ENCODE data around the gene COPE. TPM values are rescaled to one million over a fixed set of nuclear protein-coding genes. Genes with fewer than 3 reads are reported as not detected.

COPE gene
- total and polyA plus RNA-seq, 2 of the 8 experiments (the other 6 are each of a cell fraction or from before 2014, with no cell fraction given) = 178 to 356 TPM

DNA sequence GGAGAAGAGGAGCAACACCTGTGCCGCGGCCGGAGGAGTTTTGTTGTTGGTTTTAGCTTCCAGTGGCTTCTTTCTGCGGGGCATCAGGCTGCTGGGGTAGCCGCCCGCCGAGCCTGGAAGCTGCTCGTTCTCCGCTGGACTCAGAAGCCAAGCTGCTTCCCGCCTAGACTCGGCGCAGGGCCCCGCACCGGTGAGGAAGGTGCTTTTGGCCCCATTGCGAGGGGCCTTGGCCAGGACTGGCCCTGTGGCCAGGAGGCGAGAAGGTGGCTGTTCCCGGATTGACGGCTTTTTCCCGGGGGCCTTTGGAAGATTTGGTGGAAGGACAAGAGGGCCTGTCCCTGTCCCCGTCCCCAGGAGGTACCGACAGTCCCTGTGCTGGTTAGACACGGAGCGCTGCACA, 52.0 kb downstream of the COPE start (continued):
- TF ChIP-seq, protein P1, sequence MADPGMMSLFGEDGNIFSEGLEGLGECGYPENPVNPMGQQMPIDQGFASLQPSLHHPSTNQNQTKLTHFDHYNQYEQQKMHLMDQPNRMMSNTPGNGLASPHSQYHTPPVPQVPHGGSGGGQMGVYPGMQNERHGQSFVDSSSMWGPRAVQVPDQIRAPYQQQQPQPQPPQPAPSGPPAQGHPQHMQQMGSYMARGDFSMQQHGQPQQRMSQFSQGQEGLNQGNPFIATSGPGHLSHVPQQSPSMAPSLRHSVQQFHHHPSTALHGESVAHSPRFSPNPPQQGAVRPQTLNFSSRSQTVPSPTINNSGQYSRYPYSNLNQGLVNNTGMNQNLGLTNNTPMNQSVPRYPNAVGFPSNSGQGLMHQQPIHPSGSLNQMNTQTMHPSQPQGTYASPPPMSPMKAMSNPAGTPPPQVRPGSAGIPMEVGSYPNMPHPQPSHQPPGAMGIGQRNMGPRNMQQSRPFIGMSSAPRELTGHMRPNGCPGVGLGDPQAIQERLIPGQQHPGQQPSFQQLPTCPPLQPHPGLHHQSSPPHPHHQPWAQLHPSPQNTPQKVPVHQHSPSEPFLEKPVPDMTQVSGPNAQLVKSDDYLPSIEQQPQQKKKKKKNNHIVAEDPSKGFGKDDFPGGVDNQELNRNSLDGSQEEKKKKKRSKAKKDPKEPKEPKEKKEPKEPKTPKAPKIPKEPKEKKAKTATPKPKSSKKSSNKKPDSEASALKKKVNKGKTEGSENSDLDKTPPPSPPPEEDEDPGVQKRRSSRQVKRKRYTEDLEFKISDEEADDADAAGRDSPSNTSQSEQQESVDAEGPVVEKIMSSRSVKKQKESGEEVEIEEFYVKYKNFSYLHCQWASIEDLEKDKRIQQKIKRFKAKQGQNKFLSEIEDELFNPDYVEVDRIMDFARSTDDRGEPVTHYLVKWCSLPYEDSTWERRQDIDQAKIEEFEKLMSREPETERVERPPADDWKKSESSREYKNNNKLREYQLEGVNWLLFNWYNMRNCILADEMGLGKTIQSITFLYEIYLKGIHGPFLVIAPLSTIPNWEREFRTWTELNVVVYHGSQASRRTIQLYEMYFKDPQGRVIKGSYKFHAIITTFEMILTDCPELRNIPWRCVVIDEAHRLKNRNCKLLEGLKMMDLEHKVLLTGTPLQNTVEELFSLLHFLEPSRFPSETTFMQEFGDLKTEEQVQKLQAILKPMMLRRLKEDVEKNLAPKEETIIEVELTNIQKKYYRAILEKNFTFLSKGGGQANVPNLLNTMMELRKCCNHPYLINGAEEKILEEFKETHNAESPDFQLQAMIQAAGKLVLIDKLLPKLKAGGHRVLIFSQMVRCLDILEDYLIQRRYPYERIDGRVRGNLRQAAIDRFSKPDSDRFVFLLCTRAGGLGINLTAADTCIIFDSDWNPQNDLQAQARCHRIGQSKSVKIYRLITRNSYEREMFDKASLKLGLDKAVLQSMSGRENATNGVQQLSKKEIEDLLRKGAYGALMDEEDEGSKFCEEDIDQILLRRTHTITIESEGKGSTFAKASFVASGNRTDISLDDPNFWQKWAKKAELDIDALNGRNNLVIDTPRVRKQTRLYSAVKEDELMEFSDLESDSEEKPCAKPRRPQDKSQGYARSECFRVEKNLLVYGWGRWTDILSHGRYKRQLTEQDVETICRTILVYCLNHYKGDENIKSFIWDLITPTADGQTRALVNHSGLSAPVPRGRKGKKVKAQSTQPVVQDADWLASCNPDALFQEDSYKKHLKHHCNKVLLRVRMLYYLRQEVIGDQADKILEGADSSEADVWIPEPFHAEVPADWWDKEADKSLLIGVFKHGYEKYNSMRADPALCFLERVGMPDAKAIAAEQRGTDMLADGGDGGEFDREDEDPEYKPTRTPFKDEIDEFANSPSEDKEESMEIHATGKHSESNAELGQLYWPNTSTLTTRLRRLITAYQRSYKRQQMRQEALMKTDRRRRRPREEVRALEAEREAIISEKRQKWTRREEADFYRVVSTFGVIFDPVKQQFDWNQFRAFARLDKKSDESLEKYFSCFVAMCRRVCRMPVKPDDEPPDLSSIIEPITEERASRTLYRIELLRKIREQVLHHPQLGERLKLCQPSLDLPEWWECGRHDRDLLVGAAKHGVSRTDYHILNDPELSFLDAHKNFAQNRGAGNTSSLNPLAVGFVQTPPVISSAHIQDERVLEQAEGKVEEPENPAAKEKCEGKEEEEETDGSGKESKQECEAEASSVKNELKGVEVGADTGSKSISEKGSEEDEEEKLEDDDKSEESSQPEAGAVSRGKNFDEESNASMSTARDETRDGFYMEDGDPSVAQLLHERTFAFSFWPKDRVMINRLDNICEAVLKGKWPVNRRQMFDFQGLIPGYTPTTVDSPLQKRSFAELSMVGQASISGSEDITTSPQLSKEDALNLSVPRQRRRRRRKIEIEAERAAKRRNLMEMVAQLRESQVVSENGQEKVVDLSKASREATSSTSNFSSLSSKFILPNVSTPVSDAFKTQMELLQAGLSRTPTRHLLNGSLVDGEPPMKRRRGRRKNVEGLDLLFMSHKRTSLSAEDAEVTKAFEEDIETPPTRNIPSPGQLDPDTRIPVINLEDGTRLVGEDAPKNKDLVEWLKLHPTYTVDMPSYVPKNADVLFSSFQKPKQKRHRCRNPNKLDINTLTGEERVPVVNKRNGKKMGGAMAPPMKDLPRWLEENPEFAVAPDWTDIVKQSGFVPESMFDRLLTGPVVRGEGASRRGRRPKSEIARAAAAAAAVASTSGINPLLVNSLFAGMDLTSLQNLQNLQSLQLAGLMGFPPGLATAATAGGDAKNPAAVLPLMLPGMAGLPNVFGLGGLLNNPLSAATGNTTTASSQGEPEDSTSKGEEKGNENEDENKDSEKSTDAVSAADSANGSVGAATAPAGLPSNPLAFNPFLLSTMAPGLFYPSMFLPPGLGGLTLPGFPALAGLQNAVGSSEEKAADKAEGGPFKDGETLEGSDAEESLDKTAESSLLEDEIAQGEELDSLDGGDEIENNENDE (IDR thresholded peaks at IDR 0.05; ENCODE audit: insufficient replicate concordance, low read length) = no peak
- TF ChIP-seq NRF1 (IDR thresholded peaks at IDR 0.05; ENCODE audit: low read depth, low read length) = no peak
- TF ChIP-seq, protein P2, sequence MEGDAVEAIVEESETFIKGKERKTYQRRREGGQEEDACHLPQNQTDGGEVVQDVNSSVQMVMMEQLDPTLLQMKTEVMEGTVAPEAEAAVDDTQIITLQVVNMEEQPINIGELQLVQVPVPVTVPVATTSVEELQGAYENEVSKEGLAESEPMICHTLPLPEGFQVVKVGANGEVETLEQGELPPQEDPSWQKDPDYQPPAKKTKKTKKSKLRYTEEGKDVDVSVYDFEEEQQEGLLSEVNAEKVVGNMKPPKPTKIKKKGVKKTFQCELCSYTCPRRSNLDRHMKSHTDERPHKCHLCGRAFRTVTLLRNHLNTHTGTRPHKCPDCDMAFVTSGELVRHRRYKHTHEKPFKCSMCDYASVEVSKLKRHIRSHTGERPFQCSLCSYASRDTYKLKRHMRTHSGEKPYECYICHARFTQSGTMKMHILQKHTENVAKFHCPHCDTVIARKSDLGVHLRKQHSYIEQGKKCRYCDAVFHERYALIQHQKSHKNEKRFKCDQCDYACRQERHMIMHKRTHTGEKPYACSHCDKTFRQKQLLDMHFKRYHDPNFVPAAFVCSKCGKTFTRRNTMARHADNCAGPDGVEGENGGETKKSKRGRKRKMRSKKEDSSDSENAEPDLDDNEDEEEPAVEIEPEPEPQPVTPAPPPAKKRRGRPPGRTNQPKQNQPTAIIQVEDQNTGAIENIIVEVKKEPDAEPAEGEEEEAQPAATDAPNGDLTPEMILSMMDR (IDR thresholded peaks at IDR 0.05; ENCODE audit: control extremely low read depth in 1 of 3, insufficient read depth in 1 of 3, low read depth in 1 of 3, low read length in 3 of 3) = no peak
- no peak for TF ChIP-seq EP300 (IDR thresholded peaks at IDR 0.05; ENCODE audit: borderline replicate concordance in 1 of 2, low read depth in 2 of 2, low read length in 2 of 2)
- no peak for TF ChIP-seq GTF2F1 (IDR thresholded peaks at IDR 0.05; ENCODE audit: borderline replicate concordance, low read depth, low read length)
- no peak for TF ChIP-seq SIX5 (IDR thresholded peaks at IDR 0.05; ENCODE audit: low read depth, low read length)
- TF ChIP-seq TAF7 (optimal IDR thresholded peaks at IDR 0.05; ENCODE audit: borderline replicate concordance, low read depth, low read length) = no peak
- no peak for TF ChIP-seq EGR1 (IDR thresholded peaks at IDR 0.05; ENCODE audit: borderline replicate concordance, low read depth, low read length)
